Astrocyte (in vitro differentiated cells and primary cell): ENCODE measurements around the gene KCNJ4. TPM values are rescaled to one million over a fixed set of nuclear protein-coding genes. Genes with fewer than 3 reads are reported as not detected.

Experiments used
- DNase-seq: peaks from one replicate; pipeline ENCODE4 v3.0.0-alpha.2; 2010; ENCODE audit warnings: low read depth
- FAIRE-seq: peaks from 2 replicates; lab custom pipeline; 2011; peaks lifted over from hg19 to GRCh38; lab: Jason Lieb, UNC
- H2AFZ ChIP-seq: 2 replicates; pipeline ENCODE4 v1.6.0; 2012; ENCODE audit warnings: low read depth, low read length, inconsistent platforms
- H3K27ac ChIP-seq: 2 replicates; pipeline ENCODE4 v1.5.1; 2011; ENCODE audit warnings: low read depth, low read length, inconsistent platforms
- H3K27me3 ChIP-seq: 2 replicates; pipeline ENCODE4 v1.6.0; 2011; ENCODE audit warnings: low read length, inconsistent platforms; ENCODE audit not compliant: insufficient read depth
- H3K36me3 ChIP-seq: 2 replicates; pipeline ENCODE4 v1.5.1; 2011; ENCODE audit warnings: low read length, inconsistent platforms; ENCODE audit not compliant: insufficient read depth
- H3K4me1 ChIP-seq: 2 replicates; pipeline ENCODE4 v1.5.1; 2011; ENCODE audit warnings: low read length, inconsistent platforms; ENCODE audit not compliant: insufficient read depth
- H3K4me2 ChIP-seq: 2 replicates; pipeline ENCODE4 v1.6.0; 2012; ENCODE audit warnings: low read length, inconsistent platforms
- H3K4me3 ChIP-seq: 2 replicates; pipeline ENCODE4 v1.5.1; 2011; ENCODE audit warnings: low read depth, mild to moderate bottlenecking, low read length, inconsistent platforms; ENCODE audit not compliant: insufficient read depth
- H3K79me2 ChIP-seq: 2 replicates; pipeline ENCODE4 v1.6.0; 2012; ENCODE audit warnings: mild to moderate bottlenecking, low read length, inconsistent platforms; ENCODE audit not compliant: insufficient read depth
- H3K9ac ChIP-seq: 2 replicates; pipeline ENCODE4 v1.6.0; 2012; ENCODE audit warnings: mild to moderate bottlenecking, low read length, inconsistent platforms
- H3K9me3 ChIP-seq: 2 replicates; pipeline ENCODE4 v1.5.1; 2012; ENCODE audit warnings: low read depth, mild to moderate bottlenecking, low read length, inconsistent platforms; ENCODE audit not compliant: insufficient read depth
- H4K20me1 ChIP-seq: 2 replicates; pipeline ENCODE4 v1.6.0; 2012; ENCODE audit warnings: low read length, inconsistent platforms; ENCODE audit not compliant: insufficient read depth
- H3K27ac Mint-ChIP-seq: one replicate; pipeline ENCODE4 v1.8.0; 2021; ENCODE audit warnings: mild to moderate bottlenecking, mixed read lengths; ENCODE audit not compliant: unreplicated experiment
- H3K27me3 Mint-ChIP-seq: one replicate; pipeline ENCODE4 v1.8.0; 2021; ENCODE audit warnings: low read depth, mixed read lengths; ENCODE audit not compliant: unreplicated experiment
- H3K36me3 Mint-ChIP-seq: one replicate; pipeline ENCODE4 v1.8.0; 2021; ENCODE audit warnings: low read depth, mixed read lengths; ENCODE audit not compliant: unreplicated experiment
- H3K4me1 Mint-ChIP-seq: one replicate; pipeline ENCODE4 v1.8.0; 2021; ENCODE audit warnings: low read depth, mixed read lengths; ENCODE audit not compliant: unreplicated experiment
- H3K4me3 Mint-ChIP-seq: one replicate; pipeline ENCODE4 v1.8.0; 2021; ENCODE audit warnings: mild to moderate bottlenecking, moderate library complexity, mixed read lengths; ENCODE audit not compliant: unreplicated experiment
- H3K9me3 Mint-ChIP-seq: one replicate; pipeline ENCODE4 v1.8.0; 2021; ENCODE audit warnings: mild to moderate bottlenecking, mixed read lengths; ENCODE audit not compliant: unreplicated experiment
- CTCF ChIP-seq: IDR thresholded peaks from 2 replicates; pipeline ENCODE4 v1.5.1; 2011; ENCODE audit warnings: low read depth, mild to moderate bottlenecking, inconsistent platforms, low read length, moderate library complexity; ENCODE audit not compliant: insufficient read depth
- EZH2 ChIP-seq: IDR thresholded peaks from 2 replicates; pipeline ENCODE4 v1.6.1; 2012; ENCODE audit warnings: mild to moderate bottlenecking, low read length, inconsistent platforms; ENCODE audit not compliant: insufficient read depth
- total RNA-seq: library from RNA; stranded (reverse); gene quantifications from 2 replicates; pipeline ENCODE4 v1.2.1, GENCODE V29; 2021

KCNJ4 gene
- total RNA-seq, 1 donor from 2014 or later = 0.30 TPM

DNA sequence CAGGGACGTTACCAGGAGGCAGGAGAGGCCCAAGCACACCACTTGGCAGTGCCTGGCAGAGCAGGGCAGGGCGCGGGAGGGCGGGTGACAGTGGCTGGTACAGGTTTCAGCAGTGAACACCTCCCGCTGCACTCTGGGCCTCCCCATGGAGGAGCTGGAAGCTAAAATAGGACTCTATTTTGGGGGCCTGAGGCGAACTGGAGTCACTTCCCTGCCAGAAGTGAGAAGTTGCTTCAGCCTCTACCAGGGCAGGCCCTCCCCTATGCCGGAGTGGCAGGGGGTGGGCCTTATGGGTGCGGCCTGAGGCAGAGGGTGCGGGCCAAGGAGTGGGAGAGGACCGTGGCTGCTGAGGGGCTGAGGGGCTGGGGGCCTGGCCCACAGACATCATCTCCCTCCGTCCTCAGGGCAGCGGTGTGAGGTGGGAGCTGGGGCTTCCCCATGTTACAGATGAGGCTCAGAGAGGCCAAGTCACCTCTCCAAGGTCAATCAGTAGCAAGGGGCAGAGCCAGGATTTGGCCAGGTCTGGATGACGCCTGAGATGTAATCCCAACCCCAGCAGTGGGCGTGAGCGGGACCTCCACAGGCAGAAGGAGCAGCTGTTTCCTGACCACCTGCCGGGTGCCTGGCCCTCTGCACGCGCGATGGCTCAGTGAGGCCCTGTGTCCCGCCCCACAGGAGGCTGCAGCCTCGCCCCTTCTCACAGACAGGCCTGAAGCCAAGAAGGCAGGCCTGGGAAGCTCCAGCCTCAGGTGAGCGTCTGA is 39.3 kb downstream of the KCNJ4 start:
- H3K4me1 ChIP-seq = peaks cover 2% of the 10 kb centered on the region
- Mint-ChIP-seq H3K36me3 (no peaks in the 10 kb centered on the region), H3K27ac (no peak overlapping the region), H3K4me1 (no peaks in the 10 kb centered on the region), H3K9me3 (peaks cover 4% of the 10 kb centered on the region), H3K27me3 (peaks cover 31% of the 10 kb centered on the region), H3K4me3 (no peak overlapping the region)
- no peak overlapping the region for H3K27ac ChIP-seq
- no peak overlapping the region for H3K4me3 ChIP-seq
- TF ChIP-seq CTCF = no peak
- no peak for TF ChIP-seq EZH2
- FAIRE-seq (no peak), DNase-seq (no peak)
- H3K36me3 ChIP-seq = no peaks in the 10 kb centered on the region
- H3K27me3 ChIP-seq = peaks cover 2% of the 10 kb centered on the region
- no peaks in the 10 kb centered on the region for H4K20me1 ChIP-seq
- no peak overlapping the region for H3K9ac ChIP-seq
- no peaks in the 10 kb centered on the region for H3K79me2 ChIP-seq
- no peak overlapping the region for H3K4me2 ChIP-seq
- H2AFZ ChIP-seq = no peak overlapping the region
- no peaks in the 10 kb centered on the region for H3K9me3 ChIP-seq

- Mint-ChIP-seq H3K4me3 (no peak overlapping the region), H3K27ac (no peak overlapping the region), H3K4me1 (no peaks in the 10 kb centered on the region), H3K9me3 (peaks cover 6% of the 10 kb centered on the region), H3K36me3 (no peaks in the 10 kb centered on the region), H3K27me3 (peaks cover 31% of the 10 kb centered on the region)
- H3K9me3 ChIP-seq = no peaks in the 10 kb centered on the region
- H4K20me1 ChIP-seq = no peaks in the 10 kb centered on the region
- no peak for FAIRE-seq
- H3K4me2 ChIP-seq = no peak overlapping the region
- H2AFZ ChIP-seq = no peak overlapping the region
- no peaks in the 10 kb centered on the region for H3K79me2 ChIP-seq
- no peaks in the 10 kb centered on the region for H3K27me3 ChIP-seq
- no peaks in the 10 kb centered on the region for H3K4me1 ChIP-seq
- H3K27ac ChIP-seq = no peak overlapping the region
- TF ChIP-seq CTCF (no peak), EZH2 (no peak)
- H3K4me3 ChIP-seq = no peak overlapping the region
- DNase-seq = no peak
- H3K9ac ChIP-seq = no peak overlapping the region
- no peaks in the 10 kb centered on the region for H3K36me3 ChIP-seq
Measured at GRCh38 chr22:38415046-38415445, 40.0 kb downstream of the KCNJ4 start.

DNA sequence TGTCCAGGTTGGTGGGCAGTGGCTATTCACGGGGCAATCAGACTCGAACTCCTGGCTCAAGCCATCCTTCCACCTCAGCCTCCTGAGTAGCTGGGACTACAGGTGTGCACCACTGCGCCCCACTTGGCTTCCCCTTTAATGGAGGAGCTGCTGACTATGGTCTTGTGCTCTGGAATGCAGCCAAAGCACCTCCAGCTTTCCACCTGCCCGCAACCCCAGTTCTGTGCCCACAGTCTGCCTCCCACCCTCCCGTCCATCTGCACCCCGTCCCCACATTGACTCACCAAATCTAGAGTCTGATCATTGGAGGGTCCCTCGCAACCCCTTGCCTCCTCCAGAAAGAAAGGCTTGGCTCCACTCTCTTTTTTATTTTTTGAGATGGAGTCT is 41.0 kb downstream of the KCNJ4 start:
- Mint-ChIP-seq H3K4me1 (no peaks in the 10 kb centered on the region), H3K36me3 (no peaks in the 10 kb centered on the region), H3K27me3 (peaks cover 31% of the 10 kb centered on the region), H3K4me3 (no peak overlapping the region), H3K27ac (no peak overlapping the region), H3K9me3 (peaks cover 6% of the 10 kb centered on the region)
- Histone ChIP-seq H3K4me3 (no peak overlapping the region), H4K20me1 (no peaks in the 10 kb centered on the region), H3K79me2 (no peaks in the 10 kb centered on the region), H3K27me3 (no peaks in the 10 kb centered on the region), H2AFZ (no peak overlapping the region), H3K4me2 (no peak overlapping the region), H3K27ac (no peak overlapping the region), H3K9me3 (no peaks in the 10 kb centered on the region), H3K4me1 (no peaks in the 10 kb centered on the region), H3K9ac (no peak overlapping the region), H3K36me3 (no peaks in the 10 kb centered on the region)
- no peak for FAIRE-seq
- no peak for TF ChIP-seq EZH2
- TF ChIP-seq CTCF = no peak
- DNase-seq = no peak
